GM18511 (cell line): ENCODE data around the gene TMEM82.

ENCODE experiments used
- ATAC-seq: cut with Tn5 transposase; IDR thresholded peaks from one replicate; pipeline ENCODE4 v1.9.1; 2021; ENCODE audit warnings: mild to moderate bottlenecking, moderate library complexity; ENCODE audit not compliant: unreplicated experiment

The TMEM82 gene

GRCh38 chr1:15719381-15720120, 22.7 kb upstream of the TMEM82 start:
- ATAC-seq = no peak

GRCh38 chr1:15720861-15721260, 21.4 kb upstream of the TMEM82 start:
- no peak for ATAC-seq

- ATAC-seq = no peak
Observed at GRCh38 chr1:15722411-15722810, 19.9 kb upstream of the TMEM82 start.

GRCh38 chr1:15722836-15723532, 19.3 kb upstream of the TMEM82 start:
- ATAC-seq = no peak

GRCh38 chr1:15723631-15724246, 18.6 kb upstream of the TMEM82 start:
- no peak for ATAC-seq

GRCh38 chr1:15724949-15725880, 17.1 kb upstream of the TMEM82 start:
- ATAC-seq = no peak

- no peak for ATAC-seq
Observed at GRCh38 chr1:15726508-15726907, 15.8 kb upstream of the TMEM82 start.

GRCh38 chr1:15727021-15727420, 15.3 kb upstream of the TMEM82 start:
- no peak for ATAC-seq

- ATAC-seq = no peak
Observed at GRCh38 chr1:15727424-15727823, 14.9 kb upstream of the TMEM82 start.

GRCh38 chr1:15727866-15728534, 14.3 kb upstream of the TMEM82 start:
- ATAC-seq = no peak

GRCh38 chr1:15728937-15729657, 13.2 kb upstream of the TMEM82 start:
- no peak for ATAC-seq

- no peak for ATAC-seq
Observed at GRCh38 chr1:15730423-15730822, 11.9 kb upstream of the TMEM82 start.

- ATAC-seq = no peak
Observed at GRCh38 chr1:15730936-15731335, 11.4 kb upstream of the TMEM82 start.

- no peak for ATAC-seq
Observed at GRCh38 chr1:15731735-15732685, 10.3 kb upstream of the TMEM82 start.

- ATAC-seq = no peak
Observed at GRCh38 chr1:15732686-15733081, 9.6 kb upstream of the TMEM82 start.

GRCh38 chr1:15733218-15733725, 9.0 kb upstream of the TMEM82 start:
- no peak for ATAC-seq

GRCh38 chr1:15733726-15734226, 8.5 kb upstream of the TMEM82 start:
- ATAC-seq = no peak

- no peak for ATAC-seq
Observed at GRCh38 chr1:15734296-15734695, 8.0 kb upstream of the TMEM82 start.
